ENCODE measurements around the gene NTNG2. TPM values are rescaled to one million over a fixed set of nuclear protein-coding genes. Genes with fewer than 3 reads are reported as not detected.

NTNG2 gene
- total and polyA plus RNA-seq, 2 donors (not counting 1 experiment from before 2014, with no cell fraction given), result 1.3 to 2.1 TPM

DNA sequence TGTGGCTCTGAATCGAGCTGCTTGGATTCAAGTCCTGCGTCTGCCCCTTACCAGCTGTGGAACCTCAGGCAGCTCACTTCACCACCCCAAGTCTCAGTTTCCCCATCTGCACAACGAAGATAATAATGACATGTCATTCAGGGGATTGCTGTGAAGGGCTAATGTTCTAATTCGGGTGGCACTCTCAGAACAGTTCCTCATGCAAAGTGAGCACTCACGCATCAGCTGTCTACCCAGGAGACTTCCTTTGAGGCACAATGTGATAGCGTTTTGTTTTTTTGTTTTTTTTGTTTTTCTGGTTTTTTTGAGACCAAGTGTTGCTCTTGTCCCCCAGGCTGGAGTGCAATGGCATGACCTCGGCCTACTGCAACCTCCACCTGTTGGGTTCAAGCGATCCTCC lies 56.4 kb downstream of the NTNG2 start:
- Histone ChIP-seq H3K4me1 (ENCODE audit: control insufficient read depth, extremely low read depth, insufficient read depth, low read length) (peaks cover 2% of the 10 kb centered on the region), H3K4me3 (replicated peaks in 1 of 4; ENCODE audit: control extremely low read depth in 1 of 4, insufficient read depth in 1 of 4, low read depth in 3 of 4, low read length in 4 of 4) (no peak overlapping the region), H2AFZ (ENCODE audit: low read length) (no peak overlapping the region), H3K27ac (ENCODE audit: insufficient read depth, low read length) (no peak overlapping the region), H3K9ac (ENCODE audit: insufficient read depth, low read length) (no peak overlapping the region), H3K36me3 (ENCODE audit: control insufficient read depth, insufficient read depth, low read length) (no peaks in the 10 kb centered on the region), H3K79me2 (ENCODE audit: control insufficient read depth, insufficient read depth, low read length) (no peaks in the 10 kb centered on the region), H3K9me3 (ENCODE audit: control insufficient read depth, insufficient read depth, low read depth, low read length) (no peaks in the 10 kb centered on the region), H3K4me2 (ENCODE audit: extremely low read depth, insufficient read depth, low read length) (no peak overlapping the region), H3K27me3 (ENCODE audit: control insufficient read depth, insufficient read depth, low read length) (peaks cover 3% of the 10 kb centered on the region), H4K20me1 (ENCODE audit: control insufficient read depth, extremely low read depth, insufficient read depth, low read length) (no peaks in the 10 kb centered on the region)
- no peak for DNase-seq (ENCODE audit: low read depth in 2 of 2)
- TF ChIP-seq, protein P1, sequence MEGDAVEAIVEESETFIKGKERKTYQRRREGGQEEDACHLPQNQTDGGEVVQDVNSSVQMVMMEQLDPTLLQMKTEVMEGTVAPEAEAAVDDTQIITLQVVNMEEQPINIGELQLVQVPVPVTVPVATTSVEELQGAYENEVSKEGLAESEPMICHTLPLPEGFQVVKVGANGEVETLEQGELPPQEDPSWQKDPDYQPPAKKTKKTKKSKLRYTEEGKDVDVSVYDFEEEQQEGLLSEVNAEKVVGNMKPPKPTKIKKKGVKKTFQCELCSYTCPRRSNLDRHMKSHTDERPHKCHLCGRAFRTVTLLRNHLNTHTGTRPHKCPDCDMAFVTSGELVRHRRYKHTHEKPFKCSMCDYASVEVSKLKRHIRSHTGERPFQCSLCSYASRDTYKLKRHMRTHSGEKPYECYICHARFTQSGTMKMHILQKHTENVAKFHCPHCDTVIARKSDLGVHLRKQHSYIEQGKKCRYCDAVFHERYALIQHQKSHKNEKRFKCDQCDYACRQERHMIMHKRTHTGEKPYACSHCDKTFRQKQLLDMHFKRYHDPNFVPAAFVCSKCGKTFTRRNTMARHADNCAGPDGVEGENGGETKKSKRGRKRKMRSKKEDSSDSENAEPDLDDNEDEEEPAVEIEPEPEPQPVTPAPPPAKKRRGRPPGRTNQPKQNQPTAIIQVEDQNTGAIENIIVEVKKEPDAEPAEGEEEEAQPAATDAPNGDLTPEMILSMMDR (conservative IDR thresholded peaks at IDR 0.05 in 1 of 2, IDR thresholded peaks at IDR 0.05 in 1 of 2; ENCODE audit: low read depth in 1 of 2, low read length in 2 of 2), result no peak
- TF ChIP-seq EZH2 (IDR thresholded peaks at IDR 0.05; ENCODE audit: low read length, missing control alignments), result no peak

DNA sequence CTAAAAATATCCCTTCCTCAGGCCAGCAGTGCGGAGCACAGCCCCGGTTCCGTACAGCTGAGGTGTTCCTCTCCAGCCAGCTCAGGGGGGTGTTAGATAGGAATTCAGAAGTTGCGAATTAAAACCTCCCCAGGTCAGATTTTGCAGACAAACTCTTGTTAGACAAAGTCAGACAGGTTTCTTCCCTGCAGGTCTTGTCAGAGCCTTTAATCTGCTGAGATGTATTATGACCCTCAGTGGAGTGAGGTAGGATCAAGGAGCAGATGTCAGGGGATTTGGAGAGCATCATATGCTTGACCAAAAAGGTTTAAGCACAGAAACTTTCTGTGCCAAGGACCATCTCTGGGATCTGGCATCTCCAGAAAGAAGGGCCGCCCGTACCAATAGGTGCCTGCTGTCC lies 60.1 kb downstream of the NTNG2 start:
- no peak overlapping the region for H3K9ac ChIP-seq (ENCODE audit: insufficient read depth, low read length)
- H3K4me1 ChIP-seq (ENCODE audit: control insufficient read depth, extremely low read depth, insufficient read depth, low read length), result no peaks in the 10 kb centered on the region
- H2AFZ ChIP-seq (ENCODE audit: low read length), result no peak overlapping the region
- no peak overlapping the region for H3K4me2 ChIP-seq (ENCODE audit: extremely low read depth, insufficient read depth, low read length)
- H3K79me2 ChIP-seq (ENCODE audit: control insufficient read depth, insufficient read depth, low read length), result no peaks in the 10 kb centered on the region
- DNase-seq (ENCODE audit: low read depth in 2 of 2), result no peak
- H3K36me3 ChIP-seq (ENCODE audit: control insufficient read depth, insufficient read depth, low read length), result no peaks in the 10 kb centered on the region
- no peaks in the 10 kb centered on the region for H3K9me3 ChIP-seq (ENCODE audit: control insufficient read depth, insufficient read depth, low read depth, low read length)
- TF ChIP-seq, protein P1 (conservative IDR thresholded peaks at IDR 0.05 in 1 of 2, IDR thresholded peaks at IDR 0.05 in 1 of 2; ENCODE audit: low read depth in 1 of 2, low read length in 2 of 2), result no peak
- TF ChIP-seq EZH2 (IDR thresholded peaks at IDR 0.05; ENCODE audit: low read length, missing control alignments), result no peak
- H3K27me3 ChIP-seq (ENCODE audit: control insufficient read depth, insufficient read depth, low read length), result peaks cover 3% of the 10 kb centered on the region
- H4K20me1 ChIP-seq (ENCODE audit: control insufficient read depth, extremely low read depth, insufficient read depth, low read length), result no peaks in the 10 kb centered on the region
- no peak overlapping the region for H3K27ac ChIP-seq (ENCODE audit: insufficient read depth, low read length)
- H3K4me3 ChIP-seq (replicated peaks in 1 of 4; ENCODE audit: control extremely low read depth in 1 of 4, insufficient read depth in 1 of 4, low read depth in 3 of 4, low read length in 4 of 4), result no peak overlapping the region

DNA sequence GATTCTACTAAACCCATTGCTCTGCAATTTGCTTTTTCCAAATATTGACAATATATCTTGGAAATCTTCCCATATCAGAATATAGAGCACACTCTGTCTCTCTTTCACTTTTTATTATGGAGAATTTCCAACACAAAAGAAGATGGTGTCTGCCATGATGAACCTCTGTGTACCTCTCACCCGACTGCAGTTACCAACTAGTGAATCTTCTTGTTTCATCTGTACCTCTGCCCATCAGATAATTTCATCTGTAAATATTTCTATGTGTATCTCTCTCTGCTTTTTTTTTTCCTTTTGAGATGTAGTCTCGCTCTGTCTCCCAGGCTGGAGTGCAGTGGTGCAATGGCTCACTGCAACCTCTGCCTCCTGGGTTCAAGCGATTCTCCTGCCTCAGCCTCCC lies 62.8 kb downstream of the NTNG2 start:
- Histone ChIP-seq H4K20me1 (ENCODE audit: control insufficient read depth, extremely low read depth, insufficient read depth, low read length) (no peaks in the 10 kb centered on the region), H3K36me3 (ENCODE audit: control insufficient read depth, insufficient read depth, low read length) (no peaks in the 10 kb centered on the region), H3K4me3 (replicated peaks in 1 of 4; ENCODE audit: control extremely low read depth in 1 of 4, insufficient read depth in 1 of 4, low read depth in 3 of 4, low read length in 4 of 4) (no peak overlapping the region), H3K4me2 (ENCODE audit: extremely low read depth, insufficient read depth, low read length) (no peak overlapping the region), H3K9me3 (ENCODE audit: control insufficient read depth, insufficient read depth, low read depth, low read length) (no peaks in the 10 kb centered on the region), H3K27me3 (ENCODE audit: control insufficient read depth, insufficient read depth, low read length) (peaks cover 3% of the 10 kb centered on the region), H3K79me2 (ENCODE audit: control insufficient read depth, insufficient read depth, low read length) (no peaks in the 10 kb centered on the region), H2AFZ (ENCODE audit: low read length) (no peak overlapping the region), H3K27ac (ENCODE audit: insufficient read depth, low read length) (no peak overlapping the region), H3K4me1 (ENCODE audit: control insufficient read depth, extremely low read depth, insufficient read depth, low read length) (no peaks in the 10 kb centered on the region), H3K9ac (ENCODE audit: insufficient read depth, low read length) (no peak overlapping the region)
- TF ChIP-seq EZH2 (IDR thresholded peaks at IDR 0.05; ENCODE audit: low read length, missing control alignments), result no peak
- TF ChIP-seq, protein P1 (conservative IDR thresholded peaks at IDR 0.05 in 1 of 2, IDR thresholded peaks at IDR 0.05 in 1 of 2; ENCODE audit: low read depth in 1 of 2, low read length in 2 of 2), result no peak
- DNase-seq (ENCODE audit: low read depth in 2 of 2), result no peak
